OCI-LY1 (cell line): ENCODE data around the gene USP22.

Experiments used
- H2AFZ ChIP-seq: fragments of 200-600 bp; sonication (generic), shearing (Covaris generic); 2 replicates; pipeline ENCODE4 v1.6.0; 2014; ENCODE audit warnings: antibody characterized with exemption, mild to moderate bottlenecking, low read length
- H3F3A ChIP-seq: fragments of 200-600 bp; sonication (generic), shearing (Covaris generic); 2 replicates; pipeline ENCODE4 v1.6.0; 2014; ENCODE audit warnings: mild to moderate bottlenecking, antibody characterized with exemption, low read length, moderate library complexity; ENCODE audit not compliant: insufficient read depth
- H3K27ac ChIP-seq: fragments of 200-600 bp; sonication (generic); 2 replicates; pipeline ENCODE4 v1.5.1; 2014; ENCODE audit warnings: low read length, mixed run types, mild to moderate bottlenecking, low read depth; ENCODE audit not compliant: poor library complexity, severe bottlenecking
- H3K27me3 ChIP-seq: fragments of 200-600 bp; sonication (generic); 2 replicates; pipeline ENCODE4 v1.6.0; 2014; ENCODE audit warnings: antibody characterized with exemption, mild to moderate bottlenecking, low read length, moderate library complexity; ENCODE audit not compliant: insufficient read depth
- H3K36me3 ChIP-seq: fragments of 200-600 bp; sonication (generic); 2 replicates; pipeline ENCODE4 v1.6.1; 2014; ENCODE audit warnings: mild to moderate bottlenecking, antibody characterized with exemption, low read length, moderate library complexity, mixed read lengths; ENCODE audit not compliant: insufficient read depth
- H3K4me1 ChIP-seq: fragments of 200-600 bp; sonication (generic); 2 replicates; pipeline ENCODE4 v1.5.1; 2014; ENCODE audit warnings: mild to moderate bottlenecking, low read length, moderate library complexity; ENCODE audit not compliant: insufficient read depth, severe bottlenecking
- H3K4me2 ChIP-seq: fragments of 200-600 bp; sonication (generic), shearing (Covaris generic); 2 replicates; pipeline ENCODE4 v1.6.1; 2014; ENCODE audit warnings: low read length
- H3K4me3 ChIP-seq: fragments of 200-600 bp; sonication (generic); 2 replicates; pipeline ENCODE4 v1.5.1; 2014; ENCODE audit warnings: low read length, low read depth, mild to moderate bottlenecking, mixed read lengths; ENCODE audit not compliant: poor library complexity, severe bottlenecking
- H3K79me2 ChIP-seq: fragments of 200-600 bp; shearing (Covaris generic); 2 replicates; pipeline ENCODE4 v1.6.1; 2016; ENCODE audit warnings: mixed run types, low read length, mixed read lengths; ENCODE audit not compliant: insufficient read depth
- H3K9ac ChIP-seq: fragments of 200-600 bp; sonication (generic), shearing (Covaris generic); 2 replicates; pipeline ENCODE4 v1.6.1; 2014; ENCODE audit warnings: mild to moderate bottlenecking, low read length, mixed read lengths
- H3K9me2 ChIP-seq: fragments of 200-600 bp; sonication (generic), shearing (Covaris generic); 2 replicates; pipeline ENCODE4 v1.6.1; 2014; ENCODE audit warnings: low read depth, mild to moderate bottlenecking, low read length, mixed read lengths
- H3K9me3 ChIP-seq: fragments of 200-600 bp; shearing (Covaris generic); 2 replicates; pipeline ENCODE4 v1.6.1; 2014; ENCODE audit warnings: low read length, mixed read lengths
- H4K20me1 ChIP-seq: fragments of 200-600 bp; sonication (generic), shearing (Covaris generic); 2 replicates; pipeline ENCODE4 v1.6.0; 2016; ENCODE audit warnings: mild to moderate bottlenecking, low read length; ENCODE audit not compliant: insufficient read depth
- EZH2 ChIP-seq: fragments of 200-600 bp; sonication (generic), shearing (Covaris generic); IDR thresholded peaks from 2 replicates; pipeline ENCODE4 v1.8.0; 2017; ENCODE audit warnings: borderline replicate concordance, mixed run types, mild to moderate bottlenecking, antibody characterized with exemption, low read length, moderate library complexity, mixed read lengths
- TF ChIP-seq, protein P1 (sequence below): fragments of 200-600 bp; sonication (generic), shearing (Covaris generic); IDR thresholded peaks from 2 replicates; pipeline ENCODE4 v1.5.1; 2017; ENCODE audit warnings: mild to moderate bottlenecking, antibody characterized with exemption, low read length, moderate library complexity, mixed read lengths

The USP22 gene

DNA sequence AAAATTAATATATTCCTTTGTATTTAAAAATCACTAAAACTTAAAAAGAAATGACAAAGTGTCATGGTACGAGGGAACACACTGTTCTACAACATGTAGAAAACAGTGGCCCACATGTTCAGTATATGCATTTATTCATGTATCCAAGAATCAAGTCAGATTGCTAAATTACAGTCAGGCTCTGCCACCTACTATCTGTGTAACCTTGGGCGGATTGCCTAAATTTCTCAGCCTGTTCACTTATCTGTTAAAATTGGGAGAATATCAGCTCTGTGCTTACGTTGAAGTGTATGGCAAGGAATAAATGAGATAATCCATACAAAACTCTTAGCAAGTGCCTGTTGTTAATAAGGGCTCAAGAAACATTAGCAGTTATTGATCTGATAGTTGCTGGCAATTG lies 3.4 kb upstream of the USP22 start:
- no peaks in the 10 kb centered on the region for H4K20me1 ChIP-seq
- no peaks in the 10 kb centered on the region for H3K9me2 ChIP-seq
- H3K4me3 ChIP-seq: no peak overlapping the region
- no peak overlapping the region for H3K9ac ChIP-seq
- peaks cover 12% of the 10 kb centered on the region for H3K4me1 ChIP-seq
- H2AFZ ChIP-seq: no peak overlapping the region
- H3F3A ChIP-seq: no peaks in the 10 kb centered on the region
- H3K27ac ChIP-seq: no peak overlapping the region
- H3K27me3 ChIP-seq: no peaks in the 10 kb centered on the region
- H3K4me2 ChIP-seq: no peak overlapping the region
- TF ChIP-seq, protein P1, sequence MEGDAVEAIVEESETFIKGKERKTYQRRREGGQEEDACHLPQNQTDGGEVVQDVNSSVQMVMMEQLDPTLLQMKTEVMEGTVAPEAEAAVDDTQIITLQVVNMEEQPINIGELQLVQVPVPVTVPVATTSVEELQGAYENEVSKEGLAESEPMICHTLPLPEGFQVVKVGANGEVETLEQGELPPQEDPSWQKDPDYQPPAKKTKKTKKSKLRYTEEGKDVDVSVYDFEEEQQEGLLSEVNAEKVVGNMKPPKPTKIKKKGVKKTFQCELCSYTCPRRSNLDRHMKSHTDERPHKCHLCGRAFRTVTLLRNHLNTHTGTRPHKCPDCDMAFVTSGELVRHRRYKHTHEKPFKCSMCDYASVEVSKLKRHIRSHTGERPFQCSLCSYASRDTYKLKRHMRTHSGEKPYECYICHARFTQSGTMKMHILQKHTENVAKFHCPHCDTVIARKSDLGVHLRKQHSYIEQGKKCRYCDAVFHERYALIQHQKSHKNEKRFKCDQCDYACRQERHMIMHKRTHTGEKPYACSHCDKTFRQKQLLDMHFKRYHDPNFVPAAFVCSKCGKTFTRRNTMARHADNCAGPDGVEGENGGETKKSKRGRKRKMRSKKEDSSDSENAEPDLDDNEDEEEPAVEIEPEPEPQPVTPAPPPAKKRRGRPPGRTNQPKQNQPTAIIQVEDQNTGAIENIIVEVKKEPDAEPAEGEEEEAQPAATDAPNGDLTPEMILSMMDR: no peak
- TF ChIP-seq EZH2: no peak
- no peaks in the 10 kb centered on the region for H3K9me3 ChIP-seq
- H3K79me2 ChIP-seq: peaks cover 9% of the 10 kb centered on the region
- no peaks in the 10 kb centered on the region for H3K36me3 ChIP-seq

DNA sequence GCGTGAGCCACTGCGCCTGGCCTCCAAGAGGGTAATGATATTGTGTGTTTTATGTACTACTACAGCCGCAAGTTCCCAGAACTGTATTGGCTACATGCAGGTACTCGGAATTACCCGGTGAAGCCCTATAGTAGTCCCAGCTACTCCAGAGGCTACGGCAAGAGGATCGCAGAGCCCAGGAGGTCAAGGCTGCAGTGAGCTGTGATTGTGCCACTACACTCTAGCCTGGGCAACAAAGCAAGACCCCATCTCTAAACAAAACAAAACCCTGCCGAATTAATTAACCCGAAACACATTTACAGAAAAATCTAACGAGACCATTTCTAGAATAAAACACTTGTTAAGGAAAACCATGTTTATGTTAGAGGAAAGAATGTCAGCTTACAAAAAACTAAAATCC lies 2.2 kb upstream of the USP22 start:
- no peaks in the 10 kb centered on the region for H3K9me3 ChIP-seq
- H4K20me1 ChIP-seq: no peaks in the 10 kb centered on the region
- H3K79me2 ChIP-seq: peaks cover 21% of the 10 kb centered on the region
- H3K27me3 ChIP-seq: no peaks in the 10 kb centered on the region
- H3F3A ChIP-seq: no peaks in the 10 kb centered on the region
- TF ChIP-seq EZH2: no peak
- TF ChIP-seq, protein P1: no peak
- H2AFZ ChIP-seq: no peak overlapping the region
- no peaks in the 10 kb centered on the region for H3K36me3 ChIP-seq
- no peak overlapping the region for H3K9ac ChIP-seq
- H3K4me2 ChIP-seq: no peak overlapping the region
- no peaks in the 10 kb centered on the region for H3K9me2 ChIP-seq
- no peak overlapping the region for H3K27ac ChIP-seq
- H3K4me1 ChIP-seq: peaks cover 19% of the 10 kb centered on the region
- no peak overlapping the region for H3K4me3 ChIP-seq

DNA sequence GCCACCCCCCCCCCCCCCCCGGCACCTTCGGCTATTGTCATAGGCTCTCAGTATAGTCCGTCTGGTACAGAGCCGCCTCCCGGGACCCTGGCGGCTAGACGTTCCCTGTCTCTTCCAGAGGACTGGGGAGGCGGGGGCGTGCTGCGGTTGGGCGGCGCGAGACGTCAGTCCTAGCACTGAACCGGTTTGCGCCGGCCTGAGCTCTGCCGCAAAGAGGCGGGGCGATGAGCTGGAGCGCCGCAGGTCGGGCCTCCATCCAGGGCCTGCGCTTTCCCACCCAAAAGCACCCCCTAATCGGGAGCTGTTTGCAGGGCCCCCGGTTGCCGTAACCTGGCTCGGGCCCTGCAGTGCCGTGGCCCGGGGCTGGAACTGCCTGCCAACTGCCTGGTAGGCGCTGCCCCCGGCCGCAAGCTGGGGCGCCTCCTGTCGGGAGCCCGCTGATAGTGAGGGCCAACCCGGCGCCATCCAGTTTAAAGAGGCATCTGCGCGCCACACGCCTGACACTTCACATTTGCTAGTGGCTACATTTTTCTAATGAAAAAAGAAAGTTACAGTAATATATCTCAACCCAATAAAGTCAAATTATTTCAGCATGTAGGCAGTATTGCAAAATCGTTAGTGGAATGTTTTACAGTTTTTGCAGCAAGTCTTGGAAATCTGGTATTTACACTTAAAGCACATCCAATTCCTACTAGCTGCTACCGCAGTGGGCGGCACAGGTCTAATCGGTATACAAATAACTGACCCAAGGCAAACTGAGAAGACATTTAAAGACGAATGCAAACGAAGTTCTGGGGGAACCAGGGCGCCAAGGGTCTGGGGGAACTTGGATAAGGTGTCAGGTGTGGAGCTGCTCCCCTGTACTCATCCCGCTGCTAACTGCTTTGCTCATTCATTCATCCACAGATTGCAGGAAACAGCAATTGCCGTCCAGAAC lies 753 bp upstream of the USP22 start:
- Histone ChIP-seq H4K20me1 (no peaks in the 10 kb centered on the region), H3K9me2 (no peaks in the 10 kb centered on the region), H3K4me3 (peak overlapping the region; percentile 58), H3K4me1 (peaks cover 28% of the 10 kb centered on the region), H3K9ac (peak overlapping the region; percentile 66), H3K27ac (peak overlapping the region; percentile 74), H3K4me2 (peak overlapping the region; percentile 81), H3K79me2 (peaks cover 33% of the 10 kb centered on the region), H2AFZ (peak overlapping the region; percentile 29), H3K9me3 (no peaks in the 10 kb centered on the region), H3F3A (no peaks in the 10 kb centered on the region), H3K27me3 (no peaks in the 10 kb centered on the region), H3K36me3 (peaks cover 5% of the 10 kb centered on the region)
- no peak for TF ChIP-seq EZH2
- TF ChIP-seq, protein P1: peak; percentile 95
